Endodermal cell (in vitro differentiated cells): ENCODE data around the gene MLLT6. TPM values are rescaled to one million over a fixed set of nuclear protein-coding genes. Genes with fewer than 3 reads are reported as not detected.
A peak's percentile ranks its signal among the peaks of the same experiment; 100 is the strongest.

ENCODE experiments used
- DNase-seq: peaks from one replicate; pipeline ENCODE4 v3.0.0-alpha.2; 2017
- H3K27ac ChIP-seq: 2 replicates; pipeline ENCODE4 v1.5.1; 2013; ENCODE audit warnings: mild to moderate bottlenecking, low read depth, low read length, moderate library complexity
- H3K27me3 ChIP-seq: 2 replicates; pipeline ENCODE4 v1.6.1; 2013; ENCODE audit warnings: mild to moderate bottlenecking, low read length, moderate library complexity; ENCODE audit not compliant: insufficient read depth, control insufficient read depth, poor library complexity, severe bottlenecking
- H3K36me3 ChIP-seq: 2 replicates; pipeline ENCODE4 v1.7.0; 2013; ENCODE audit warnings: mild to moderate bottlenecking, low read length, moderate library complexity; ENCODE audit not compliant: control insufficient read depth, insufficient read depth
- H3K4me1 ChIP-seq: one replicate; pipeline ENCODE4 v1.7.0; 2013; ENCODE audit warnings: low read length; ENCODE audit not compliant: control insufficient read depth, insufficient read depth
- H3K4me3 ChIP-seq: 2 replicates; pipeline ENCODE4 v1.5.1; 2013; ENCODE audit warnings: mild to moderate bottlenecking, low read length, moderate library complexity
- H3K9ac ChIP-seq: 2 replicates; pipeline ENCODE4 v1.6.1; 2013; ENCODE audit warnings: mild to moderate bottlenecking, low read length, moderate library complexity; ENCODE audit not compliant: poor library complexity, severe bottlenecking; ENCODE audit errors: extremely low read depth
- H3K9me3 ChIP-seq: 2 replicates; pipeline ENCODE4 v1.6.1; 2013; ENCODE audit warnings: mild to moderate bottlenecking, low read length, moderate library complexity; ENCODE audit not compliant: control insufficient read depth
- H3K27ac Mint-ChIP-seq: 2 replicates; pipeline ENCODE4 v1.8.0; 2020; ENCODE audit warnings: mixed read lengths
- H3K27me3 Mint-ChIP-seq: 2 replicates; pipeline ENCODE4 v1.8.0; 2021; ENCODE audit warnings: mild to moderate bottlenecking, mixed read lengths; ENCODE audit not compliant: insufficient read depth
- H3K36me3 Mint-ChIP-seq: 2 replicates; pipeline ENCODE4 v1.8.0; 2020; ENCODE audit warnings: low read depth, mixed read lengths
- H3K4me1 Mint-ChIP-seq: 2 replicates; pipeline ENCODE4 v1.8.0; 2020; ENCODE audit warnings: mixed read lengths
- H3K4me3 Mint-ChIP-seq: 2 replicates; pipeline ENCODE4 v1.8.0; 2020; ENCODE audit warnings: mild to moderate bottlenecking, moderate library complexity, mixed read lengths
- H3K9me3 Mint-ChIP-seq: 2 replicates; pipeline ENCODE4 v1.8.0; 2020; ENCODE audit warnings: mild to moderate bottlenecking, mixed read lengths
- WGBS, 2 experiments: methylation state at CpG; one replicate each; pipeline versions ENCODE4 v1.1.5 to v1.1.7; 2013; ENCODE audit warnings: missing lambda C conversion rate in 2 of 2, mixed read lengths in 1 of 2; ENCODE audit not compliant: insufficient coverage in 1 of 2, insufficient read length in 1 of 2; 5-methylcytosine and 5-hydroxymethylcytosine counted together
- total RNA-seq, 2 donors: library from RNA; stranded (reverse); fragmentation: NEBNext Ultra II Directional in 1 of 2; extraction: Animal tissue kit (Norgen Biotek cat#: 25700) in 1 of 2; gene quantifications; 2 replicates in 1 of 2; 3 replicates in 1 of 2; pipeline ENCODE4 v1.2.1, GENCODE V29; 2021
- TF ChIP-seq, protein P1 (sequence below): fragments of 200-600 bp; sonication (generic); conservative IDR thresholded peaks from 2 replicates; pipeline ENCODE4 v1.5.0; 2021; ENCODE audit warnings: antibody characterized with exemption, mild to moderate bottlenecking

Gene MLLT6
- total RNA-seq, 2 donors from 2014 or later = 112 to 127 TPM

DNA sequence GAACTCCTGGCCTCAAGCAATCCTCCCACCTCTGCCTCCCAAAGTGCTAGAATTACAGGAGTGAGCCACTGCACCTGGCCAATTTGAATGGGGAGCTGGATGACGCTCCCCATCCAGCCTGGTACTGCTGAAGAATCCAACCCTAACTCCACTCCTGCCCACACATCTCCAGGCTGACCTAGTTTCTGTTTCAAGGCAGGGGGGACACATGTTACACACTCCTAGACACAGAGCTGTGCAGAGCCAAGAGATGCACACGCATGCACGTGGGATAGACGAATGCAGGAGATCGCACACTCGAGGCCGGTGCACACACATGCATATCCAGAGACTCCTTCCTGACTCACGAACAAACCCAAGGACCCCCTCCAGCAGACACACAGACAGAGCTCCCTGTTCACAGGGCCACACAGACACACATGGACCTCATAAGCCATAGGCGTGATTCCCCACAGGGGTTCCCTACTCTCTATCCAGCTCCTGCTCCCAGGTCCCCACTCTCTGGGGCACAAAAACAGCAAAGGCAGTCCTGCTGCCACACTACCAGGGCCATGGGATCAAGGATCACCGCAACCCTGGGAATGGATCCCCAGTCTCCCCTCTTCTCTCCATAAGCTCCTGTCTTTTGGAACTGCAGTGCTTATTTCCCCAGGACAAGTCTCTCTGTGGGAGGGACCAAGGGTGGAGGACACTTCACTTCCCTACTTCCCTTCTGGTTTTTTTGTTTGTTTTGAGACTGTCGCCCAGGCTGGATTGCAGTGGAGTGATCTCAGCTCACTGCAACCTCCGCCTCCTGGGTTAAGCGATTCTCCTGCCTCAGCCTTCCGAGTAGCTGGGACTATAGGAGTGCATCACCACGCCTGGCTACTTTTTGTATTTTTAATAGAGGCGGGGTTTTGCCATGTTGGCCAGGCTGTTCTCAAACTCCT, 44.7 kb upstream of the MLLT6 start:
- Mint-ChIP-seq H3K36me3 (no peaks in the 10 kb centered on the region), H3K27ac (no peak overlapping the region), H3K9me3 (no peaks in the 10 kb centered on the region), H3K4me3 (no peak overlapping the region), H3K27me3 (peaks cover 13% of the 10 kb centered on the region), H3K4me1 (peaks cover 6% of the 10 kb centered on the region)
- Histone ChIP-seq H3K4me3 (no peak overlapping the region), H3K27me3 (no peaks in the 10 kb centered on the region), H3K9ac (no peak overlapping the region), H3K4me1 (no peaks in the 10 kb centered on the region), H3K27ac (no peak overlapping the region), H3K36me3 (no peaks in the 10 kb centered on the region), H3K9me3 (no peaks in the 10 kb centered on the region)
- WGBS, 2 experiments = 88 to 91% methylated on average over 11 to 16 of the region's 16 CpGs
- TF ChIP-seq, protein P1, sequence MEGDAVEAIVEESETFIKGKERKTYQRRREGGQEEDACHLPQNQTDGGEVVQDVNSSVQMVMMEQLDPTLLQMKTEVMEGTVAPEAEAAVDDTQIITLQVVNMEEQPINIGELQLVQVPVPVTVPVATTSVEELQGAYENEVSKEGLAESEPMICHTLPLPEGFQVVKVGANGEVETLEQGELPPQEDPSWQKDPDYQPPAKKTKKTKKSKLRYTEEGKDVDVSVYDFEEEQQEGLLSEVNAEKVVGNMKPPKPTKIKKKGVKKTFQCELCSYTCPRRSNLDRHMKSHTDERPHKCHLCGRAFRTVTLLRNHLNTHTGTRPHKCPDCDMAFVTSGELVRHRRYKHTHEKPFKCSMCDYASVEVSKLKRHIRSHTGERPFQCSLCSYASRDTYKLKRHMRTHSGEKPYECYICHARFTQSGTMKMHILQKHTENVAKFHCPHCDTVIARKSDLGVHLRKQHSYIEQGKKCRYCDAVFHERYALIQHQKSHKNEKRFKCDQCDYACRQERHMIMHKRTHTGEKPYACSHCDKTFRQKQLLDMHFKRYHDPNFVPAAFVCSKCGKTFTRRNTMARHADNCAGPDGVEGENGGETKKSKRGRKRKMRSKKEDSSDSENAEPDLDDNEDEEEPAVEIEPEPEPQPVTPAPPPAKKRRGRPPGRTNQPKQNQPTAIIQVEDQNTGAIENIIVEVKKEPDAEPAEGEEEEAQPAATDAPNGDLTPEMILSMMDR = no peak
- DNase-seq = peak; percentile 56

DNA sequence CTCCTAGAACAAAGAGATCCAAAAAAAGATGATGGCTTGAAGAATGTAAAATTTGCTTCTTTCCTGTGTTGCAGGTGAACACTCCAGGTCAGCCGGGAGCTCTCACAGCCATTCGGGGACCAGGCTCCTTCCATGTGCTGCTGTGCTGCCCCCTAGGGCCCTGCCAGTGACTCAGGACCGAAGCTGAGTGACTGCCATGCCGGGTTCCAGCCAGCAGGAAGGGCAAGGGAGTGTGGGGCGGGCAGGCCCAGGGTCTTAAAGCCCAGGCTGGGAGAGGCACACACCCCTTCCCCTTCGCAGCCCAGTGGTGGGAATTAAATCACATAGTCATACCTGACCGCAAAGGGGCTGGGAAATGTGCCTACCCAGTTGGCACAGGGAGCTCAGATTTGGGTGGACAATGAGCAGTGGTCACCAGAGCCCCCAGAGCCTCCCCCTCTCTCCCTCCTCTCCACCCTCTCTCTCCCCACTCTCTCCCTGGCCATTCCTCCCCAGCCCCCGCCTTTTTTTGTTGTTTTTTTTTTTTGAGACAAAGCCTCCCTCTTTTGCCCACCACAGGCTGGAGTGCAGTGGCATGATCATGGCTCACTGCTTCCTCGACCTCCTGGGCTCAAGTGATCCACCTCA, 41.8 kb upstream of the MLLT6 start:
- Mint-ChIP-seq H3K27me3 (peaks cover 22% of the 10 kb centered on the region), H3K4me3 (no peak overlapping the region), H3K9me3 (no peaks in the 10 kb centered on the region), H3K4me1 (no peaks in the 10 kb centered on the region), H3K36me3 (no peaks in the 10 kb centered on the region), H3K27ac (no peak overlapping the region)
- H3K9me3 ChIP-seq = no peaks in the 10 kb centered on the region
- no peak overlapping the region for H3K9ac ChIP-seq
- H3K4me3 ChIP-seq = no peak overlapping the region
- peaks cover 5% of the 10 kb centered on the region for H3K27me3 ChIP-seq
- peak; percentile 99 for DNase-seq
- H3K27ac ChIP-seq = no peak overlapping the region
- TF ChIP-seq, protein P1 = peak; percentile 97
- H3K36me3 ChIP-seq = no peaks in the 10 kb centered on the region
- WGBS, 2 experiments = 0 to 19% methylated on average over 2 to 9 of the region's 9 CpGs
- no peaks in the 10 kb centered on the region for H3K4me1 ChIP-seq

DNA sequence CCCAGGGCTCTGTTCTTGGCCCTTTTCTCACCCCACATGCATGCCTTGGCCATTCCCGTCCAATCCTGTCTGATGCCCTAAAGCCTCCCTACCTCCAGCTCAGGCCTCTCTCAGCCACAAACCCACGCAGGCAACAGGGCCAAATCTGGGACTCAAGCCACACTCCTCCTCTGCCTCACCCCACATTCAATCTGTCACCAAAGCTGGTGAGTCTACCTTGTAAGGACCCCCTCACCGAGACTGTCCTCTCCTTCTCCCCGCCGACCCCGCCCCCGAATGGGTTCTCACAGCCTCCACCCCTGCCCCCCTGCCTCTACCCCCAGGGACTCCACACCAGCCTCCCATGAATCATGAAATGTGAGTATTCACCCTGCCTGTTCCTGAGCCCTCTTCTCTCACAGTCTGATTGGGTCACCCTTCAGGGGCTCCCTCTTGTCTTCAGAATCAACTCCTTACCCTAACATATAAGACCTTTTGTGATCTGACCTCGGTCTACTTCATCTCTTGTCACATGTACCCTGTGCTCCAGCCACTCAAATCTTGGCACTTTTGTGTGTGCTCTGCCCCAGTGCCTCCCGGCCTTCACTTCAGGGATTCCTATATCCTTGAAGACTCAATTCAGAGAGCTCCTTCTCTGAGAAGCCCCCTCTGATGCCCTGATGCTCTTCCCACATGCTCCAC, 41.0 kb upstream of the MLLT6 start:
- no peak overlapping the region for H3K4me3 Mint-ChIP-seq
- TF ChIP-seq, protein P1 = no peak
- Histone ChIP-seq H3K27ac (no peak overlapping the region), H3K9me3 (no peaks in the 10 kb centered on the region), H3K4me3 (no peak overlapping the region), H3K4me1 (no peaks in the 10 kb centered on the region), H3K36me3 (no peaks in the 10 kb centered on the region), H3K27me3 (peaks cover 14% of the 10 kb centered on the region), H3K9ac (no peak overlapping the region)
- peak; percentile 49 for DNase-seq
- H3K36me3 Mint-ChIP-seq = no peaks in the 10 kb centered on the region
- peaks cover 28% of the 10 kb centered on the region for H3K27me3 Mint-ChIP-seq
- no peak overlapping the region for H3K27ac Mint-ChIP-seq
- H3K4me1 Mint-ChIP-seq = peaks cover 3% of the 10 kb centered on the region
- H3K9me3 Mint-ChIP-seq = no peaks in the 10 kb centered on the region
- WGBS, 2 experiments = 76 to 95% methylated on average over 4 to 6 of the region's 9 CpGs
